ENCODE measurements around the gene ALDH3A1. TPM values are rescaled to one million over a fixed set of nuclear protein-coding genes. Genes with fewer than 3 reads are reported as not detected.
A peak's percentile ranks its signal among the peaks of the same experiment; 100 is the strongest.

Gene ALDH3A1
- polyA plus RNA-seq, 2 of the 4 experiments (the other 2 are of a cell fraction): 959 to 1,190 TPM

DNA sequence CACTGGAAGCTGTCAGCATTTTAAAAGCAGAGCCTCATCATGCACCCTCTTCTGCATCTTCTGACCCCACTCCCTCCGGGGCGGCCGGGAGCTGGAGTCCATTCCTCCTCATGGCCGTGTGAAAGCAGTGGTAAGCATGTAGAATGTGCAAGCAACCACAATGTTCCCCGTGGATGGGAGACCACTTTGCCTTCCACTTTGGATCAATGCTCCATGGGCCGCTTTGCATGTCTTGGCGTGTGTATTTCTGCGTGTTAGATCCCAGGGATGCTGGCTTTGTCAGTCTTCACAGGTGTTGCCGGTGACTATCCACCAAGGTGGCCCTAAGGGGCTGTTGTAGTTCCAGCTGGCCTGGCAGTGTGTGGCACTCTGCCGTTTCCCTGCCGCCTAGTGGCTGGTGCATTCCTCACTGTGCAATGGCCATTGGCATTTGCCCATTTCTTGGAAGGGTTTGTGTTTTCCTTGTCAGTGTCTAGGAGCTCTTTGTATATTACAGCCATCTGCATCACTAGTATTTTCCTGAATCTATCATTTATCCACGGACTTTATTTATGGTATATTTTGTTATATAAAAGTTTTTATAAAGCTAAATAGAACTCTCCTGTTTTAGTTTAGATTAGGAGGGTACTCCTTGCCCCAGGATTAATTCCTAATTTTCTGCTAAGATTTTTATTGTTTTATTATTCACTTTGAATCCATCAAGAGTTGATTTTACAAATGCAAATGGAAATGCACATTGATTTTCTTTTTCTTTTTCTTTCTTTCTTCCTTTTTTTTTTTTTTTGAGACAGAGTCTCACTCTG lies 5.8 kb upstream of the ALDH3A1 start:
- Histone ChIP-seq H3K4me3 (peak overlapping the region; percentile 8; the same call in 1 of the 3 replicates), H3K9me3 (no peaks in the 10 kb centered on the region), H3K4me1 (peaks cover 61% of the 10 kb centered on the region), H3K4me2 (peak overlapping the region; percentile 77), H3K27ac (peak overlapping the region; percentile 98 to 100)
- WGBS (ENCODE audit: missing lambda C conversion rate): 3% methylated on average over 12 of the region's 12 CpGs
- CTCF ChIA-PET: interaction anchor here (0.6 to 22.4 kb wide), 43 partner anchors 4 to 426 kb away, joined by 3 to 681 read pairs (median 5); partner anchors contain the start of genes ALDH3A1, ALDH3A2, B9D1 and SLC47A1
- peak; percentile 89 to 91 for DNase-seq (ENCODE audit: low read depth in 1 of 2, low spot score in 1 of 2)
- ATAC-seq: peak; percentile 66 to 72
- POLR2A ChIA-PET: interaction anchor here (0.8 to 5.6 kb wide), 13 partner anchors 9 to 391 kb away, joined by 3 to 87 read pairs (median 7); partner anchors contain the start of genes ALDH3A2, B9D1 and MAPK7
- peak; percentile 99 for FAIRE-seq
- TF ChIP-seq FOSB (CRISPR knock-in tag; IDR thresholded peaks at IDR 0.05): peak; percentile 94
- TF ChIP-seq MYC (IDR thresholded peaks at IDR 0.05; ENCODE audit: borderline replicate concordance, low read length): peak; percentile 65
- no peak for TF ChIP-seq CBX8 (IDR thresholded peaks at IDR 0.05)
- no peak for TF ChIP-seq KDM5A (IDR thresholded peaks at IDR 0.05)
- peak; percentile 91 for TF ChIP-seq SMC3 (IDR thresholded peaks at IDR 0.05)
- 0 out of 2 replicates have a peak, but pooled peaks have one; percentile 79 for TF ChIP-seq HEYL (CRISPR knock-in tag; IDR thresholded peaks at IDR 0.05)
- 0 out of 2 replicates have a peak, but pooled peaks have one; percentile 24 for TF ChIP-seq BHLHE40 (IDR thresholded peaks at IDR 0.05; ENCODE audit: low read depth, low read length)
- no peak for TF ChIP-seq SREBF2 (IDR thresholded peaks at IDR 0.05)
- peak; percentile 75; the same call in 1 of the 2 replicates for TF ChIP-seq RARB (CRISPR knock-in tag; IDR thresholded peaks at IDR 0.05)
- no peak for TF ChIP-seq HDAC2 (IDR thresholded peaks at IDR 0.05)
- TF ChIP-seq, protein P1, sequence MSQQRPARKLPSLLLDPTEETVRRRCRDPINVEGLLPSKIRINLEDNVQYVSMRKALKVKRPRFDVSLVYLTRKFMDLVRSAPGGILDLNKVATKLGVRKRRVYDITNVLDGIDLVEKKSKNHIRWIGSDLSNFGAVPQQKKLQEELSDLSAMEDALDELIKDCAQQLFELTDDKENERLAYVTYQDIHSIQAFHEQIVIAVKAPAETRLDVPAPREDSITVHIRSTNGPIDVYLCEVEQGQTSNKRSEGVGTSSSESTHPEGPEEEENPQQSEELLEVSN (IDR thresholded peaks at IDR 0.05; ENCODE audit: borderline replicate concordance, low read depth): peak; percentile 66; the same call in 1 of the 2 replicates
- TF ChIP-seq KDM1A (IDR thresholded peaks at IDR 0.05; ENCODE audit: low read depth): no peak
- peak; percentile 86 for TF ChIP-seq HOXA7 (CRISPR knock-in tag; IDR thresholded peaks at IDR 0.05)
- TF ChIP-seq, protein P2, sequence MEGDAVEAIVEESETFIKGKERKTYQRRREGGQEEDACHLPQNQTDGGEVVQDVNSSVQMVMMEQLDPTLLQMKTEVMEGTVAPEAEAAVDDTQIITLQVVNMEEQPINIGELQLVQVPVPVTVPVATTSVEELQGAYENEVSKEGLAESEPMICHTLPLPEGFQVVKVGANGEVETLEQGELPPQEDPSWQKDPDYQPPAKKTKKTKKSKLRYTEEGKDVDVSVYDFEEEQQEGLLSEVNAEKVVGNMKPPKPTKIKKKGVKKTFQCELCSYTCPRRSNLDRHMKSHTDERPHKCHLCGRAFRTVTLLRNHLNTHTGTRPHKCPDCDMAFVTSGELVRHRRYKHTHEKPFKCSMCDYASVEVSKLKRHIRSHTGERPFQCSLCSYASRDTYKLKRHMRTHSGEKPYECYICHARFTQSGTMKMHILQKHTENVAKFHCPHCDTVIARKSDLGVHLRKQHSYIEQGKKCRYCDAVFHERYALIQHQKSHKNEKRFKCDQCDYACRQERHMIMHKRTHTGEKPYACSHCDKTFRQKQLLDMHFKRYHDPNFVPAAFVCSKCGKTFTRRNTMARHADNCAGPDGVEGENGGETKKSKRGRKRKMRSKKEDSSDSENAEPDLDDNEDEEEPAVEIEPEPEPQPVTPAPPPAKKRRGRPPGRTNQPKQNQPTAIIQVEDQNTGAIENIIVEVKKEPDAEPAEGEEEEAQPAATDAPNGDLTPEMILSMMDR (IDR thresholded peaks at IDR 0.05): peak; percentile 86
- TF ChIP-seq, protein P3, sequence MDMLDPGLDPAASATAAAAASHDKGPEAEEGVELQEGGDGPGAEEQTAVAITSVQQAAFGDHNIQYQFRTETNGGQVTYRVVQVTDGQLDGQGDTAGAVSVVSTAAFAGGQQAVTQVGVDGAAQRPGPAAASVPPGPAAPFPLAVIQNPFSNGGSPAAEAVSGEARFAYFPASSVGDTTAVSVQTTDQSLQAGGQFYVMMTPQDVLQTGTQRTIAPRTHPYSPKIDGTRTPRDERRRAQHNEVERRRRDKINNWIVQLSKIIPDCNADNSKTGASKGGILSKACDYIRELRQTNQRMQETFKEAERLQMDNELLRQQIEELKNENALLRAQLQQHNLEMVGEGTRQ (IDR thresholded peaks at IDR 0.05): no peak
- TF ChIP-seq CHD4 (IDR thresholded peaks at IDR 0.05; ENCODE audit: borderline replicate concordance): no peak
- TF ChIP-seq CEBPB (IDR thresholded peaks at IDR 0.05): peak in 1 of 2 experiments; percentile 45; a peak in 1 of 4 replicates
- peak; percentile 95 for TF ChIP-seq EHF (CRISPR knock-in tag; IDR thresholded peaks at IDR 0.05)
- TF ChIP-seq POLR2AphosphoS2 (conservative IDR thresholded peaks at IDR 0.05; ENCODE audit: low read length): no peak
- no peak for TF ChIP-seq NR3C1 (IDR thresholded peaks at IDR 0.05)
- no peak for TF ChIP-seq EP300 (IDR thresholded peaks at IDR 0.05)
- TF ChIP-seq ZNF302 (CRISPR knock-in tag; IDR thresholded peaks at IDR 0.05): peak; percentile 91
- TF ChIP-seq TP53 (CRISPR knock-in tag; IDR thresholded peaks at IDR 0.05): peak; percentile 98
- TF ChIP-seq, protein P4, sequence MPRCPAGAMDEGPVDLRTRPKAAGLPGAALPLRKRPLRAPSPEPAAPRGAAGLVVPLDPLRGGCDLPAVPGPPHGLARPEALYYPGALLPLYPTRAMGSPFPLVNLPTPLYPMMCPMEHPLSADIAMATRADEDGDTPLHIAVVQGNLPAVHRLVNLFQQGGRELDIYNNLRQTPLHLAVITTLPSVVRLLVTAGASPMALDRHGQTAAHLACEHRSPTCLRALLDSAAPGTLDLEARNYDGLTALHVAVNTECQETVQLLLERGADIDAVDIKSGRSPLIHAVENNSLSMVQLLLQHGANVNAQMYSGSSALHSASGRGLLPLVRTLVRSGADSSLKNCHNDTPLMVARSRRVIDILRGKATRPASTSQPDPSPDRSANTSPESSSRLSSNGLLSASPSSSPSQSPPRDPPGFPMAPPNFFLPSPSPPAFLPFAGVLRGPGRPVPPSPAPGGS (IDR thresholded peaks at IDR 0.05): no peak
- TF ChIP-seq, protein P5, sequence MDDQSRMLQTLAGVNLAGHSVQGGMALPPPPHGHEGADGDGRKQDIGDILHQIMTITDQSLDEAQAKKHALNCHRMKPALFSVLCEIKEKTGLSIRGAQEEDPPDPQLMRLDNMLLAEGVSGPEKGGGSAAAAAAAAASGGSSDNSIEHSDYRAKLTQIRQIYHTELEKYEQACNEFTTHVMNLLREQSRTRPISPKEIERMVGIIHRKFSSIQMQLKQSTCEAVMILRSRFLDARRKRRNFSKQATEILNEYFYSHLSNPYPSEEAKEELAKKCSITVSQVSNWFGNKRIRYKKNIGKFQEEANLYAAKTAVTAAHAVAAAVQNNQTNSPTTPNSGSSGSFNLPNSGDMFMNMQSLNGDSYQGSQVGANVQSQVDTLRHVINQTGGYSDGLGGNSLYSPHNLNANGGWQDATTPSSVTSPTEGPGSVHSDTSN (IDR thresholded peaks at IDR 0.05): peak; percentile 54; the same call in 1 of the 2 replicates
- peak; percentile 44 for TF ChIP-seq POLR2A (IDR thresholded peaks at IDR 0.05; ENCODE audit: low read length)
- peak; percentile 11; the same call in 1 of the 2 replicates for TF ChIP-seq GATA3 (IDR thresholded peaks at IDR 0.05; ENCODE audit: borderline replicate concordance)
- TF ChIP-seq ZFP36 (IDR thresholded peaks at IDR 0.05; ENCODE audit: borderline replicate concordance, partially characterized antibody): no peak
- TF ChIP-seq, protein P6, sequence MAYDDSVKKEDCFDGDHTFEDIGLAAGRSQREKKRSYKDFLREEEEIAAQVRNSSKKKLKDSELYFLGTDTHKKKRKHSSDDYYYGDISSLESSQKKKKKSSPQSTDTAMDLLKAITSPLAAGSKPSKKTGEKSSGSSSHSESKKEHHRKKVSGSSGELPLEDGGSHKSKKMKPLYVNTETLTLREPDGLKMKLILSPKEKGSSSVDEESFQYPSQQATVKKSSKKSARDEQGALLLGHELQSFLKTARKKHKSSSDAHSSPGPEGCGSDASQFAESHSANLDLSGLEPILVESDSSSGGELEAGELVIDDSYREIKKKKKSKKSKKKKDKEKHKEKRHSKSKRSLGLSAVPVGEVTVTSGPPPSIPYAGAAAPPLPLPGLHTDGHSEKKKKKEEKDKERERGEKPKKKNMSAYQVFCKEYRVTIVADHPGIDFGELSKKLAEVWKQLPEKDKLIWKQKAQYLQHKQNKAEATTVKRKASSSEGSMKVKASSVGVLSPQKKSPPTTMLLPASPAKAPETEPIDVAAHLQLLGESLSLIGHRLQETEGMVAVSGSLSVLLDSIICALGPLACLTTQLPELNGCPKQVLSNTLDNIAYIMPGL (CRISPR knock-in tag; IDR thresholded peaks at IDR 0.05; ENCODE audit: borderline replicate concordance): 0 out of 2 replicates have a peak, but pooled peaks have one; percentile 51
- TF ChIP-seq, protein P7, sequence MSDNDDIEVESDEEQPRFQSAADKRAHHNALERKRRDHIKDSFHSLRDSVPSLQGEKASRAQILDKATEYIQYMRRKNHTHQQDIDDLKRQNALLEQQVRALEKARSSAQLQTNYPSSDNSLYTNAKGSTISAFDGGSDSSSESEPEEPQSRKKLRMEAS (IDR thresholded peaks at IDR 0.05): peak; percentile 95
- TF ChIP-seq TFCP2L1 (CRISPR knock-in tag; IDR thresholded peaks at IDR 0.05): peak; percentile 89
- TF ChIP-seq ESRRA (IDR thresholded peaks at IDR 0.05; ENCODE audit: borderline replicate concordance, low read length): no peak
- TF ChIP-seq, protein P8, sequence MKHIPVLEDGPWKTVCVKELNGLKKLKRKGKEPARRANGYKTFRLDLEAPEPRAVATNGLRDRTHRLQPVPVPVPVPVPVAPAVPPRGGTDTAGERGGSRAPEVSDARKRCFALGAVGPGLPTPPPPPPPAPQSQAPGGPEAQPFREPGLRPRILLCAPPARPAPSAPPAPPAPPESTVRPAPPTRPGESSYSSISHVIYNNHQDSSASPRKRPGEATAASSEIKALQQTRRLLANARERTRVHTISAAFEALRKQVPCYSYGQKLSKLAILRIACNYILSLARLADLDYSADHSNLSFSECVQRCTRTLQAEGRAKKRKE (CRISPR knock-in tag; IDR thresholded peaks at IDR 0.05; ENCODE audit: low read depth): peak; percentile 96

All from A549 (cell line).